HG03135 (cell line): ENCODE results near the gene TENT4B.
"Not testable (repeated sequence)": the region's sequence is repeated elsewhere in the genome, so short reads cannot be mapped to it uniquely, and the experiment has no call there.

ENCODE experiments used
- ATAC-seq: cut with Tn5 transposase; IDR thresholded peaks from one replicate; pipeline ENCODE4 v1.9.1; 2021; ENCODE audit warnings: mild to moderate bottlenecking, moderate library complexity; ENCODE audit not compliant: unreplicated experiment

The TENT4B gene

GRCh38 chr16:50154420-50154950 is 1.4 kb downstream of the TENT4B start:
- ATAC-seq: no peak

- no peak for ATAC-seq
These were observed 2.8 kb downstream of the TENT4B start for GRCh38 chr16:50155925-50156324.

- no peak for ATAC-seq
These were observed 3.5 kb downstream of the TENT4B start for GRCh38 chr16:50156590-50156989.

GRCh38 chr16:50160495-50161164 is 7.5 kb downstream of the TENT4B start:
- no peak for ATAC-seq

GRCh38 chr16:50161950-50162349 is 8.8 kb downstream of the TENT4B start:
- ATAC-seq: no peak

- ATAC-seq: no peak
These were observed 12.4 kb downstream of the TENT4B start for GRCh38 chr16:50165473-50165872.

- ATAC-seq: no peak
These were observed 13.7 kb downstream of the TENT4B start for GRCh38 chr16:50166511-50167500.

GRCh38 chr16:50167556-50167955 is 14.4 kb downstream of the TENT4B start:
- no peak for ATAC-seq

- ATAC-seq: no peak
These were observed 16.5 kb downstream of the TENT4B start for GRCh38 chr16:50169555-50170096.

GRCh38 chr16:50171773-50172172 is 18.7 kb downstream of the TENT4B start:
- ATAC-seq: not testable (repeated sequence)

- ATAC-seq: no peak
These were observed 19.3 kb downstream of the TENT4B start for GRCh38 chr16:50172195-50172922.

GRCh38 chr16:50173316-50173715 is 20.2 kb downstream of the TENT4B start:
- no peak for ATAC-seq

GRCh38 chr16:50178491-50178941 is 25.4 kb downstream of the TENT4B start:
- ATAC-seq: no peak

GRCh38 chr16:50182441-50182840 is 29.3 kb downstream of the TENT4B start:
- ATAC-seq: no peak

- ATAC-seq: no peak
These were observed 30.2 kb downstream of the TENT4B start for GRCh38 chr16:50183316-50183715.

GRCh38 chr16:50185005-50185505 is 31.9 kb downstream of the TENT4B start:
- ATAC-seq: no peak

- no peak for ATAC-seq
These were observed 35.6 kb downstream of the TENT4B start for GRCh38 chr16:50188619-50189136.

- ATAC-seq: no peak
These were observed 37.2 kb downstream of the TENT4B start for GRCh38 chr16:50190292-50190691.

GRCh38 chr16:50192386-50193050 is 39.4 kb downstream of the TENT4B start:
- no peak for ATAC-seq

- ATAC-seq: no peak
These were observed 40.5 kb downstream of the TENT4B start for GRCh38 chr16:50193594-50193993.
